ENCODE measurements around the gene PADI4.

The PADI4 gene, protein sequence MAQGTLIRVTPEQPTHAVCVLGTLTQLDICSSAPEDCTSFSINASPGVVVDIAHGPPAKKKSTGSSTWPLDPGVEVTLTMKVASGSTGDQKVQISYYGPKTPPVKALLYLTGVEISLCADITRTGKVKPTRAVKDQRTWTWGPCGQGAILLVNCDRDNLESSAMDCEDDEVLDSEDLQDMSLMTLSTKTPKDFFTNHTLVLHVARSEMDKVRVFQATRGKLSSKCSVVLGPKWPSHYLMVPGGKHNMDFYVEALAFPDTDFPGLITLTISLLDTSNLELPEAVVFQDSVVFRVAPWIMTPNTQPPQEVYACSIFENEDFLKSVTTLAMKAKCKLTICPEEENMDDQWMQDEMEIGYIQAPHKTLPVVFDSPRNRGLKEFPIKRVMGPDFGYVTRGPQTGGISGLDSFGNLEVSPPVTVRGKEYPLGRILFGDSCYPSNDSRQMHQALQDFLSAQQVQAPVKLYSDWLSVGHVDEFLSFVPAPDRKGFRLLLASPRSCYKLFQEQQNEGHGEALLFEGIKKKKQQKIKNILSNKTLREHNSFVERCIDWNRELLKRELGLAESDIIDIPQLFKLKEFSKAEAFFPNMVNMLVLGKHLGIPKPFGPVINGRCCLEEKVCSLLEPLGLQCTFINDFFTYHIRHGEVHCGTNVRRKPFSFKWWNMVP

GRCh38 chr1:17307946-17308345 is at the start of gene PADI4:
Gene PADI4, plus strand, starts transcription at chr1:17308197. Its CDS starts 26 bp downstream, at chr1:17308223.
- DNase-seq = no peak

- DNase-seq = no peak
Measured at GRCh38 chr1:17258758-17259130, 49.3 kb upstream of the PADI4 start.

DNA sequence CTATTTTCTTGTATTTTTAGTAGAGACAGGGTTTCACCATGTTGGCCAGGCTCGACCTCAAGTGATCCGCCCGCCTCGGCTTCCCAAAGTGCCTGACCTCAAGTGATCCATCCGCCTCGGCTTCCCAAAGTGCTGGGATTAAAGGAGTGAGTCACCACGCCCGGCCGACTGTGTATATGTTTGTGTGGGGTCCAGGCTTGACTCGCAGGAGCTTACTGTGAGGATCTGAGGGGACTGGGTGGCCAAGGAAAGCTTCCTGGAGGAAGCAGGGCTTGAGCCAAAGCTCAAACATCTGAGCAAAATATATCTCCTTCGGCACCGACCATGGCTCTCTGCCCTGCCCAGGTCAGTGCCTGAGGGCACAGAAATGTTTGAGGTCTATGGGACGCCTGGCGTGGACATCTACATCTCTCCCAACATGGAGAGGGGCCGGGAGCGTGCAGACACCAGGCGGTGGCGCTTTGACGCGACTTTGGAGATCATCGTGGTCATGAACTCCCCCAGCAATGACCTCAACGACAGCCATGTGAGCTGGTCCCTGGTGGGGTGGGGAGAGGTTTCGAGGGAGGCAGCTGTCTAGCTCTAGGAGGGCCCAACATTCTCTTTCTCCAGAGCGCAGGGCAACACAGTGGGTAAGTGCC is 48.6 kb upstream of the PADI4 start:
- DNase-seq = no peak

GRCh38 chr1:17260264-17260663 is 47.7 kb upstream of the PADI4 start:
- DNase-seq = no peak

- DNase-seq = no peak
Measured at GRCh38 chr1:17260738-17261137, 47.3 kb upstream of the PADI4 start.

- DNase-seq = no peak
Measured at GRCh38 chr1:17263936-17264335, 44.1 kb upstream of the PADI4 start.

GRCh38 chr1:17264470-17264869 is 43.5 kb upstream of the PADI4 start:
- DNase-seq = no peak

DNA sequence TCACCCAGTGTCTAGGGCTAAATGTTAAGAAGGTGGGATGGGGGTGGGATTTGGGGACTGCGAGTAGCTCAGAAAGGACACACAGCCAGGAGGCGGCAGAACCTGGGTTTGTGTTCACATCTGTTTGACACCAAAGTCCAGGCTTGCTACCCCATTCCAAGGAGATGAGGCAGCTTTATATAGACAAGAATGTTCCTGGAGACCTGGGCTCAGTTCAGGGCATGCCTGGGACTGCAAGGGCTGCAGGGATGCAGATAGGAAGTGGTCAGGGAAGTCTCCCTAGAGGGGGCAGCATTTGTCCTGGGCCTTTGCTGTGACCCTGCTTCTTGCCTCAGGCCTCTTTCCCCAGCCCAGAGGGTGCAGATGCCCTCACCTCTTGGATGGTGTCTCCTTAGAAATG is 42.8 kb upstream of the PADI4 start:
- no peak for DNase-seq

DNA sequence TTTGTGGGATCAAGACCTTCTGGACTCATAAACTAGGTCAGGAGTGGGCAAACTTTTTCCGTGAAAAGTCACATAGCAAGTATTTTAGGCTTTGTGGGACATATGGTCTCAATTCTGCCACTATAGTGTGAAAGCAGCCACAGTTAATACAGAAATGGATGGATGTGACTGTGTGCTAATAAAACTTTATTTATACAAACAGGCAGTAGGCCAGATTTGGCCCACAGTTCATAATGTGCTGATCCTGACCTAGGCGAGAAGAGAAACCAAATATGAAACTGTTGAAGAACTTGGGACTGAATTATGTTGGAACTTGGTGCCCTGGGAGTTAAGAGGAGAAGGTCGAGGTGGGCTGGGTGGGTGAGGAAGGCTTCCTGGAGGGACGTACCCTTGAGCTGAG is 42.0 kb upstream of the PADI4 start:
- DNase-seq = no peak

DNA sequence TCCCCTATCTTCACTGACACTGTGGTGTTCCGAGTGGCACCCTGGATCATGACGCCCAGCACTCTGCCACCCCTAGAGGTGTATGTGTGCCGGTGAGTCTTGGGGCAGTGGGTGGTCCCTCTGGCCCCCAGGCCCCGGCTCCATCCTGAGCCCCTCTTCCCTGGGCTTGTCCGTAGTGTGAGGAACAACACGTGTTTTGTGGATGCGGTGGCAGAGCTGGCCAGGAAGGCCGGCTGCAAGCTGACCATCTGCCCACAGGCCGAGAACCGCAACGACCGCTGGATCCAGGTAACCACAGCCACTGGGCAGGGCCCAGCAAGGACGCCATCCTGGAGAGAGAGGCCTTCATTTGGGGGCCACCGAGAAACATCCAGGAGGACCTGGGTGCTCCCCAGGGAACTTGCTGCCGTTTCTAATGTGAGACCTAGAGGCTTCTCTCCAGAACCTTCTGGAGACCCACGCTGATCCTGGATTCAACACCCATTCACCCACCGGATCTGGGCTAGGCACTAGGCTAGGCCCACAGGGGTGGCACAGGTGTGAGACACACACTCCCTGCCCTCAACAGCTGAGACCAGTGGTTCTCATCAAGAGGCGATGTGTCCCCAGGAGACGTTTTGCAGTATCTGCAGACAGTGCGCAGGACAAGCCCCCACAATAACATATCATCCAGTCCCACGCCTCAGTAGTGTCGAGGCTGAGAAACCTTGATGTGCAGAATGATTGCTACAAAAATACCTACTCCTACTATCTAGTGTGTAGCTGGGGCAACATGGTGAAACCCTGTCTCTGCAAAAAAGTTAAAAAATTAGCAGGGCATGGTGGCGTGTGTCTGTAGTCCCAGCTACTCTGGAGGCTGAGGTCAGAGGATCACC is 36.9 kb upstream of the PADI4 start:
- DNase-seq = no peak

DNA sequence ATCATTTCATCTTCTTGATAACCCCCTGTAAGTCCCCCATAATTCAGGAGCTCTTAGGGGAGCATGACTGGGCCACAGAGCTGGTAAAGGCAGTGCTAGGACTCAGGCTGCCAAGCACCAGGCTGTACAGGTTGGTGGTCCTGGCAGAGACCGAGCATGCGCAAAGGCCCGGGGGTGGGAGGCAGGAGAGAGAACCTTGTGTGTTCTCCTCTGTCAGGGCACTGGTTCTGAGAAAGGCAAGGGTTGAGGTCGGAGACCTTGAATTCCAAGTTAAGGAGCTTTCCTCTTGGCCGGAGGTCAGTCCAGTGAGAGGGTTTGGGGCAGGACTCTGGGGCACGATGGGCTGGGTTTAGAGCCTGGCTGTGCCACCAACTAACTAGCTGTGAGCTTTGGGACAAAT is 35.9 kb upstream of the PADI4 start:
- no peak for DNase-seq

- DNase-seq = no peak
Measured at GRCh38 chr1:17272646-17273045, 35.4 kb upstream of the PADI4 start.

- DNase-seq = no peak
Measured at GRCh38 chr1:17273096-17273495, 34.9 kb upstream of the PADI4 start.

- DNase-seq = peak; percentile 14
Measured at GRCh38 chr1:17274186-17275170, 33.5 kb upstream of the PADI4 start.

GRCh38 chr1:17276568-17276967 is 31.4 kb upstream of the PADI4 start:
- DNase-seq = no peak

DNA sequence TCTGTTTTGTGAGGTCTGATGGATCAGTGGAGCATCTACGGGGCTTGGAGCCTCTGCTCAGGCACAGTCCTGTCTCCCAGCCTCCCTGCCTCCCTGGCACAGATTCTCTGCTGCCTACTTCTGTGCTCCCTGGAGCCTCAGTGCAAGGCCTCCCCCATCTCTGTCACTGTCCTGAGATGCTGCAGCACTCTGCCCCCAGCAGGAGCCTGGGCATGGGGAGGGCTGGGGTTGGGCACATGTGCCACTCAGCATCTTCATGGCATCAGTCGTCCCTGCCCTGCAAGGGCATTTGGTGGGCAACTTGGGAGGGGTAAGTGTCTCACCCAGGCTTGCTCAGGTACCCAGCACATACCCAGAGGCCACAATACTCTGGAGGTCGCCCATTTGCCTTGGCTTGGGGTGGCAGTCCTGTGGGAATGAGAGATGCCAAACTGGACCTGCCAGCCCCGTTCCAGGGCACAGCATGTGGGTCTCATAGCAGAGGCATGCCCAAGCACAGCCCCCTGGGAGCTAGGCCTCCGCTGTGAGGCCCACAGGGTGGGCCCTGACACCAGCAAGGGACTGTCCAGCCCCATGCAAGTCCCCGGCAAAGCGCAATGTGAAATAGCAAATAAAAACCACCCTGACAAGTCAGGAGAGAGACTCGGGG is 30.4 kb upstream of the PADI4 start:
- no peak for DNase-seq

DNA sequence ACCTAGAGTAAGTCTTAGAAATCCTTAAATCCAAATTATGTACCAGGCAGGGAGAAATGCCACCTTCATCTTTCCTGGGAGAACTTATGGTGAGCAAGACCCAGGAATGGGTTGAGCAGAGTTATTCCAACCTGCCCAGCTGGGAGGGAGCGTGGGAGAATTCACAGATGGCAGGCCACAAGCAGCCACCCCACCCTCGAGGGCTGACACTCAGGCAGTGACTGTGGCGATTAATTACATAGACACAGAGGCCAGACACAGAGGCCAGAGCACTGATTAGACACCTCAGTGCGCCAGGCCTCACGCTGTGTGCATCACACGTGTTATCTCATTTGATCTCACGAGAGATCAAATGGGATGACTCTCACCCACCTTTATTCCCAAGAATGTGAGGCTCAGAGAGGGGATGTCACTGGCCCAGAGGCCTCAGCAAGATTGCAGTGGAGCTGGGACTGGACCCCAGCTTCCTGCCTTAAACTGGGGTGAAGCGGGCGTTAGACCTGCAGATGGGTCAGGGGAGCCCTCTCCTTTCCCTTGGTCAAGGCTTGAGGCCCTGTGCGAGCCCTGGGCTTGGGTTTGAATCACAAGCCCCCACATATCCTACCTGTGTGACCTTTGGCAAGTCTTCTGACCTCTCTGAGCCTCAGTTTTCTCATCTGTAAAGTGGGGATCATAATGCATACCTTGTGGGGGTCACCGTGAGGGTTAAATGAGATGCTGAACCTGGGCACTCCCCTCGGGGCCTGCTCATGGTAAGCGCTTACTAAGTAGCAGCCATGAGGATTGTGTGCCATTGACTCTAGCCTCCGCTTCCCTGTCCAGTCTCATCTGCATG is 28.8 kb upstream of the PADI4 start:
- no peak for DNase-seq

DNA sequence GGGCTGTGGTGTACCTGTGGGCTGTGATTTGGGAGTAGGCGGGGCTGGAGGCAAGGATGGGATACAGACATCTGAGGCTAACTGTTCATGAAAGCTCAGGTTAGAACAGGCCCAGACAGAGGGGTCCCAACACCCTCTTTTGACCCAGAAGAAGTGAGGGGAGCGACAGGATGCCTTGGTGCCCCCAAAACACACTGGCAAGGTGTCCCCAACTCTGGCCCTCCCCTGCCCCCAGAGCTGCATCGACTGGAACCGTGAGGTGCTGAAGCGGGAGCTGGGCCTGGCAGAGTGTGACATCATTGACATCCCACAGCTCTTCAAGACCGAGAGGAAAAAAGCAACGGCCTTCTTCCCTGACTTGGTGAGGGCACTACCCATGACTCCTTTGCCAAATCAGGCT is 27.6 kb upstream of the PADI4 start:
- no peak for DNase-seq

DNA sequence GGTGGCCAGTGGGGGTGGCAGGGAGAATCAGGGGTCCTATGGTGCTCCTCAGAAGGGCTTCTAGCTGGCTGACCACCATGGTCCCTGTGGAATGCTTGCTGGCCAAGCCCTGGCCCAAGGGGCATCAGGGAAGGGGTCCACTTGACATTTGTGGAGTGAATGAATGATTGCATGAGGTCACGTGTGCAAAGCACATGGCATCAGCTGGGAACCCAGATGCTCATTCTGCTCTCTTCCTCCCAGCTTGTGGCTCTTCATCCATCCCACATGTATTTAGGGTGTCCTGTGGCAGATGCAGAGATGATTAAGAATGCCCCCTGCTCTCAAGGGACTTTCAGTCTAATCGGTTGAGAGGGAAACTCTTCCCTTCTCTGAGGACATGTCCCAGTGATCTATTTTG is 27.1 kb upstream of the PADI4 start:
- DNase-seq = no peak

DNA sequence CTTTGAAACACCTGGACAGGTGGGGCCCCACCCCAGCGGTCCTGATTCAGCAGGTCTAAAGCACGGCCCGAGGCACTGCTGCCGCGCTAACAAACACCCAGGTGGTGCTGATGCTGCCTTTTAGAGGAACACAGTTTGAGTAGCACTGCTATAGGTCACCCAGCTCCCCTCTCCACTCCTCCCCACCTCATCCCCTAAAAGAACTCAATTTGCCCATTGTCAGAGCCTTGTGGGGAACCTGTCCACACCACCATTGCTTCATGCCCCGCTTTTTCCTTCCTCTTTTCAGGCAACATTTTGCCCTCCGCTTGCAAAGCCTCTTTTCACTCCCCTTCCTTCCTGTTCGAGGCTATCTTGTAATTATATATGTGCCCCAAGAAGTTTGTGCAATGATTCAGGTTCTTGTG is 26.2 kb upstream of the PADI4 start:
- no peak for DNase-seq

Measured in activated CD4-positive, alpha-beta T cell treated with anti-CD3 and anti-CD28 coated beads, Interleukin-2, amount 50 U/mL, for 1 hour (primary cell).